Renal cortical epithelial cell (primary cell): Measurements from ENCODE around the gene PRDM16. TPM values are rescaled to one million over a fixed set of nuclear protein-coding genes. Genes with fewer than 3 reads are reported as not detected.
A peak's percentile ranks its signal among the peaks of the same experiment; 100 is the strongest.

ENCODE experiments used
- DNase-seq: peaks from one replicate; pipeline ENCODE4 v3.0.0-alpha.2; 2011; ENCODE audit warnings: low read depth
- total RNA-seq: library from RNA; depleted of rRNA; stranded (reverse); fragments of >200 nt; gene quantifications from 2 replicates; pipeline ENCODE4 v1.2.3, GENCODE V29; 2014

Gene PRDM16
- total RNA-seq, 1 donor from 2014 or later, result 0.94 TPM

- DNase-seq, result no peak
Measured at GRCh38 chr1:3053986-3054385, 15.0 kb upstream of the PRDM16 start.

GRCh38 chr1:3054474-3054873 lies 14.5 kb upstream of the PRDM16 start:
- no peak for DNase-seq

- DNase-seq, result no peak
Measured at GRCh38 chr1:3055051-3055450, 14.0 kb upstream of the PRDM16 start.

- no peak for DNase-seq
Measured at GRCh38 chr1:3056641-3057040, 12.4 kb upstream of the PRDM16 start.

GRCh38 chr1:3058263-3059030 lies 10.6 kb upstream of the PRDM16 start:
- DNase-seq, result no peak

GRCh38 chr1:3060127-3060526 lies 8.9 kb upstream of the PRDM16 start:
- no peak for DNase-seq

- DNase-seq, result peak; percentile 33
Measured at GRCh38 chr1:3060601-3061551, 8.1 kb upstream of the PRDM16 start.

GRCh38 chr1:3061566-3061965 lies 7.4 kb upstream of the PRDM16 start:
- DNase-seq, result no peak

GRCh38 chr1:3061981-3062615 lies 6.9 kb upstream of the PRDM16 start:
- DNase-seq, result no peak

- DNase-seq, result no peak
Measured at GRCh38 chr1:3062616-3063378, 6.2 kb upstream of the PRDM16 start.

- DNase-seq, result no peak
Measured at GRCh38 chr1:3063379-3064295, 5.4 kb upstream of the PRDM16 start.

- DNase-seq, result no peak
Measured at GRCh38 chr1:3064296-3064850, 4.6 kb upstream of the PRDM16 start.

GRCh38 chr1:3064901-3065300 lies 4.1 kb upstream of the PRDM16 start:
- DNase-seq, result no peak

- no peak for DNase-seq
Measured at GRCh38 chr1:3065396-3065795, 3.6 kb upstream of the PRDM16 start.

GRCh38 chr1:3065797-3066196 lies 3.2 kb upstream of the PRDM16 start:
- no peak for DNase-seq

GRCh38 chr1:3066250-3066711 lies 2.7 kb upstream of the PRDM16 start:
- no peak for DNase-seq

- no peak for DNase-seq
Measured at GRCh38 chr1:3066826-3067225, 2.2 kb upstream of the PRDM16 start.

- no peak for DNase-seq
Measured at GRCh38 chr1:3067301-3067670, 1.7 kb upstream of the PRDM16 start.

GRCh38 chr1:3067671-3068563 lies 1.1 kb upstream of the PRDM16 start:
- DNase-seq, result no peak
